ENCODE results near the gene FAP. TPM values are rescaled to one million over a fixed set of nuclear protein-coding genes. Genes with fewer than 3 reads are reported as not detected.

FAP gene
- total and polyA plus RNA-seq, 3 donors from 2014 or later: 1.2 to 5.6 (median 2.6) TPM

- intact Hi-C loops (cut with DNase I; ENCODE audit: low total_unique reads): no loop called here
- no peaks in the 10 kb centered on the region for H3K4me1 ChIP-seq
- H3K9me3 ChIP-seq: no peaks in the 10 kb centered on the region
- no peak overlapping the region for H3K4me3 ChIP-seq
- no peak overlapping the region for H3K27ac ChIP-seq
- no peaks in the 10 kb centered on the region for H3K27me3 ChIP-seq
- TF ChIP-seq CTCF (IDR thresholded peaks at IDR 0.05) (no peak), POLR2A (IDR thresholded peaks at IDR 0.05) (no peak)
- no peak for DNase-seq
- 84 to 88% methylated on average over 4 of the region's 4 CpGs for WGBS, 2 donors
- H3K36me3 ChIP-seq (ENCODE audit: low read depth, missing control alignments): no peaks in the 10 kb centered on the region
These were observed 34.1 kb upstream of the FAP start for GRCh38 chr2:162277381-162277780.

- Histone ChIP-seq H3K27ac (no peak overlapping the region), H3K4me1 (no peaks in the 10 kb centered on the region), H3K36me3 (ENCODE audit: low read depth, missing control alignments) (no peaks in the 10 kb centered on the region), H3K4me3 (no peak overlapping the region), H3K9me3 (no peaks in the 10 kb centered on the region), H3K27me3 (no peaks in the 10 kb centered on the region)
- TF ChIP-seq CTCF (IDR thresholded peaks at IDR 0.05) (no peak), POLR2A (IDR thresholded peaks at IDR 0.05) (no peak)
- 88 to 95% methylated on average over 1 of the region's 1 CpG for WGBS, 2 donors
- intact Hi-C loops (cut with DNase I; ENCODE audit: low total_unique reads): no loop called here
- no peak for DNase-seq
These were observed 24.8 kb upstream of the FAP start for GRCh38 chr2:162267996-162268395.

GRCh38 chr2:162267496-162267895 is 24.3 kb upstream of the FAP start:
- Histone ChIP-seq H3K36me3 (ENCODE audit: low read depth, missing control alignments) (no peaks in the 10 kb centered on the region), H3K4me1 (no peaks in the 10 kb centered on the region), H3K27ac (no peak overlapping the region), H3K27me3 (no peaks in the 10 kb centered on the region), H3K4me3 (no peak overlapping the region), H3K9me3 (no peaks in the 10 kb centered on the region)
- TF ChIP-seq POLR2A (IDR thresholded peaks at IDR 0.05) (no peak), CTCF (IDR thresholded peaks at IDR 0.05) (no peak)
- intact Hi-C loops (cut with DNase I; ENCODE audit: low total_unique reads): no loop called here
- WGBS, 2 donors: 91 to 94% methylated on average over 5 of the region's 5 CpGs
- no peak for DNase-seq

GRCh38 chr2:162266460-162266760 is 23.2 kb upstream of the FAP start:
- no peak for TF ChIP-seq POLR2A (IDR thresholded peaks at IDR 0.05)
- TF ChIP-seq CTCF (IDR thresholded peaks at IDR 0.05): no peak
- DNase-seq: no peak
- Histone ChIP-seq H3K4me3 (no peak overlapping the region), H3K4me1 (no peaks in the 10 kb centered on the region), H3K27ac (no peak overlapping the region), H3K9me3 (no peaks in the 10 kb centered on the region), H3K36me3 (ENCODE audit: low read depth, missing control alignments) (no peaks in the 10 kb centered on the region), H3K27me3 (no peaks in the 10 kb centered on the region)
- WGBS, 2 donors: 88 to 100% methylated on average over 1 of the region's 1 CpG
- intact Hi-C loops (cut with DNase I; ENCODE audit: low total_unique reads): no loop called here

- no peaks in the 10 kb centered on the region for H3K9me3 ChIP-seq
- no peak overlapping the region for H3K27ac ChIP-seq
- 86 to 93% methylated on average over 6 to 7 of the region's 7 CpGs for WGBS, 2 donors
- no peak for DNase-seq
- no peaks in the 10 kb centered on the region for H3K36me3 ChIP-seq (ENCODE audit: low read depth, missing control alignments)
- intact Hi-C loops (cut with DNase I; ENCODE audit: low total_unique reads): no loop called here
- no peaks in the 10 kb centered on the region for H3K27me3 ChIP-seq
- H3K4me1 ChIP-seq: no peaks in the 10 kb centered on the region
- TF ChIP-seq CTCF (IDR thresholded peaks at IDR 0.05) (no peak), POLR2A (IDR thresholded peaks at IDR 0.05) (no peak)
- no peak overlapping the region for H3K4me3 ChIP-seq
These were observed 22.6 kb upstream of the FAP start for GRCh38 chr2:162265666-162266459.

Measured in testis (tissue), 3 donors.